HepG2 (cell line): Measurements from ENCODE around the gene PSG3.
"Not testable (repeated sequence)": the region's sequence is repeated elsewhere in the genome, so short reads cannot be mapped to it uniquely, and the experiment has no call there.

Experiments
- CTCF ChIP-seq: sonication (generic); formaldehyde crosslinking; IDR thresholded peaks from 2 replicates; pipeline ENCODE4 v1.5.0; 2020; ENCODE audit warnings: mild to moderate bottlenecking, missing genetic modification reagents, moderate library complexity
- DPF2 ChIP-seq: sonication (generic); formaldehyde crosslinking; IDR thresholded peaks from 2 replicates; pipeline ENCODE4 v1.4.0; 2020; ENCODE audit warnings: mild to moderate bottlenecking, low read depth, missing genetic modification reagents, borderline replicate concordance
- E2F1 ChIP-seq: sonication (generic); formaldehyde crosslinking; IDR thresholded peaks from 2 replicates; pipeline ENCODE4 v1.5.0; 2020; ENCODE audit warnings: missing genetic modification reagents
- ETV6 ChIP-seq: sonication (generic); formaldehyde crosslinking; conservative IDR thresholded peaks from 2 replicates; pipeline ENCODE4 v1.4.0; 2020; ENCODE audit warnings: missing genetic modification reagents
- JUNB ChIP-seq: sonication (generic); formaldehyde crosslinking; IDR thresholded peaks from 2 replicates; pipeline ENCODE4 v1.8.0; 2022; ENCODE audit warnings: missing genetic modification reagents, mild to moderate bottlenecking, borderline replicate concordance
- KDM6A ChIP-seq: IDR thresholded peaks from 2 replicates; pipeline ENCODE4 v1.6.1; 2016; ENCODE audit warnings: low read depth
- MAX ChIP-seq: IDR thresholded peaks from 2 replicates; pipeline ENCODE4 v1.6.1; 2012; ENCODE audit warnings: inconsistent platforms
- SSRP1 ChIP-seq: IDR thresholded peaks from 2 replicates; pipeline ENCODE4 v1.6.1; 2016; ENCODE audit warnings: control low read depth
- ZNF607 ChIP-seq: sonication (generic); formaldehyde crosslinking; IDR thresholded peaks from 2 replicates; pipeline ENCODE4 v1.5.1; 2020; ENCODE audit warnings: missing genetic modification reagents, mild to moderate bottlenecking, borderline replicate concordance

GRCh38 chr19:42714000-42714399 is 26.3 kb downstream of the PSG3 start:
- not testable (repeated sequence) for TF ChIP-seq SSRP1 (CRISPR knock-in tag); ETV6 (CRISPR knock-in tag); CTCF; KDM6A; ZNF607 (CRISPR knock-in tag); E2F1 (CRISPR knock-in tag); DPF2 (CRISPR knock-in tag); MAX; JUNB (CRISPR knock-in tag)
